Skeletal muscle tissue (tissue), 4 donors: ENCODE data around the gene GAS7. TPM values are rescaled to one million over a fixed set of nuclear protein-coding genes. Genes with fewer than 3 reads are reported as not detected.

Source experiments
- H3K27ac ChIP-seq: one replicate; pipeline ENCODE4 v1.7.0; 2013; ENCODE audit warnings: mild to moderate bottlenecking, low read depth, low read length, inconsistent platforms
- H3K27me3 ChIP-seq, 3 donors: one replicate each; pipeline ENCODE4 v1.7.0; 2013; ENCODE audit warnings: low read length in 3 of 3; ENCODE audit not compliant: control insufficient read depth in 3 of 3, insufficient read depth in 3 of 3
- H3K36me3 ChIP-seq, 3 donors: one replicate each; pipeline ENCODE4 v1.7.0; 2013; ENCODE audit warnings: low read length in 3 of 3; ENCODE audit not compliant: control insufficient read depth in 3 of 3, insufficient read depth in 3 of 3
- H3K4me1 ChIP-seq, 3 donors: one replicate each; pipeline ENCODE4 v1.7.0; 2013; ENCODE audit warnings: low read length in 3 of 3, mild to moderate bottlenecking in 3 of 3; ENCODE audit not compliant: control insufficient read depth in 3 of 3, insufficient read depth in 3 of 3
- H3K4me3 ChIP-seq, 3 donors: one replicate each; pipeline ENCODE4 v1.7.0; 2013; ENCODE audit warnings: low read length in 3 of 3
- H3K9ac ChIP-seq, 3 donors: one replicate each; pipeline ENCODE4 v1.7.0; 2013; ENCODE audit warnings: low read length in 3 of 3, mild to moderate bottlenecking in 3 of 3, moderate library complexity in 2 of 3, low read depth in 1 of 3
- H3K9me3 ChIP-seq, 3 donors: one replicate each; pipeline ENCODE4 v1.7.0; 2013; ENCODE audit warnings: low read length in 3 of 3; ENCODE audit not compliant: control insufficient read depth in 3 of 3
- total RNA-seq: library from RNA; depleted of rRNA; stranded (reverse); fragments of >200 nt; gene quantifications from one replicate; pipeline ENCODE4 v1.2.3, GENCODE V29; 2014
- donor health status: Osteomylitis.

GAS7 gene
- total RNA-seq, 1 donor from 2014 or later: 58.5 TPM

GRCh38 chr17:9986754-9987382 is 211.5 kb downstream of the GAS7 start:
- Histone ChIP-seq H3K27ac (no peak overlapping the region), H3K36me3 (no peaks in the 10 kb centered on the region), H3K4me1 (peaks cover 2 to 4% (median 3%) of the 10 kb centered on the region in 3 donors), H3K4me3 (no peak overlapping the region), H3K27me3 (peaks cover 0 to 3% (median 0%) of the 10 kb centered on the region in 3 donors), H3K9ac (no peak overlapping the region), H3K9me3 (no peaks in the 10 kb centered on the region)

GRCh38 chr17:9985646-9986045 is 212.8 kb downstream of the GAS7 start:
- Histone ChIP-seq H3K27me3 (peaks cover 0 to 3% (median 0%) of the 10 kb centered on the region in 3 donors), H3K27ac (no peak overlapping the region), H3K36me3 (peaks cover 0 to 3% (median 0%) of the 10 kb centered on the region in 3 donors), H3K4me3 (no peak overlapping the region), H3K4me1 (peaks cover 2 to 4% (median 3%) of the 10 kb centered on the region in 3 donors), H3K9ac (no peak overlapping the region), H3K9me3 (no peaks in the 10 kb centered on the region)

DNA sequence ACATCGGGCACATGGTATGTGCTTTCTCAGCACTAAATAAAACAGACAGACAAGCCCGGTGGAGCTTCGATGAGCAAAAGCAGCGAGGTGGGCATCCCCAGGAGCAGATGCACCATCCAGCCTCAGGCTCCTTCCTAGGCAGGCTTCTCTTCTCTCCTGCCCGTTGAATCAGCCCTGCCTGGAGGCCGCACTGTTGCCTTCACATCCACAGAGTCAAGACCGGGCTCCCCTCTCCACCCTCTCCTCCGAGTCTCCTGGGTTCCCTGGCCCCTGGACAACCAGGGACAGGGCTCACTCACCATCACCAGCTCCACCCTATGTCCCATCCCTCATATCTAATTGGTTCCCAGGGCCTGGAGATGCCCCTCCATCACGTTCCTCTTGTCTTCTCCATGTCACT is 213.6 kb downstream of the GAS7 start:
- Histone ChIP-seq H3K9ac (no peak overlapping the region), H3K4me1 (peaks cover 2 to 4% (median 3%) of the 10 kb centered on the region in 3 donors), H3K4me3 (no peak overlapping the region), H3K36me3 (peaks cover 0 to 3% (median 0%) of the 10 kb centered on the region in 3 donors), H3K27ac (no peak overlapping the region), H3K27me3 (peaks cover 0 to 3% (median 0%) of the 10 kb centered on the region in 3 donors), H3K9me3 (no peaks in the 10 kb centered on the region)

- no peak overlapping the region for H3K4me3 ChIP-seq
- no peaks in the 10 kb centered on the region for H3K9me3 ChIP-seq
- H3K4me1 ChIP-seq: peaks cover 0 to 4% (median 0%) of the 10 kb centered on the region in 3 donors
- H3K9ac ChIP-seq: no peak overlapping the region
- no peak overlapping the region for H3K27ac ChIP-seq
- H3K27me3 ChIP-seq: peaks cover 0 to 3% (median 0%) of the 10 kb centered on the region in 3 donors
- H3K36me3 ChIP-seq: peaks cover 0 to 3% (median 0%) of the 10 kb centered on the region in 3 donors
Measured at GRCh38 chr17:9982159-9982558, 216.2 kb downstream of the GAS7 start.

DNA sequence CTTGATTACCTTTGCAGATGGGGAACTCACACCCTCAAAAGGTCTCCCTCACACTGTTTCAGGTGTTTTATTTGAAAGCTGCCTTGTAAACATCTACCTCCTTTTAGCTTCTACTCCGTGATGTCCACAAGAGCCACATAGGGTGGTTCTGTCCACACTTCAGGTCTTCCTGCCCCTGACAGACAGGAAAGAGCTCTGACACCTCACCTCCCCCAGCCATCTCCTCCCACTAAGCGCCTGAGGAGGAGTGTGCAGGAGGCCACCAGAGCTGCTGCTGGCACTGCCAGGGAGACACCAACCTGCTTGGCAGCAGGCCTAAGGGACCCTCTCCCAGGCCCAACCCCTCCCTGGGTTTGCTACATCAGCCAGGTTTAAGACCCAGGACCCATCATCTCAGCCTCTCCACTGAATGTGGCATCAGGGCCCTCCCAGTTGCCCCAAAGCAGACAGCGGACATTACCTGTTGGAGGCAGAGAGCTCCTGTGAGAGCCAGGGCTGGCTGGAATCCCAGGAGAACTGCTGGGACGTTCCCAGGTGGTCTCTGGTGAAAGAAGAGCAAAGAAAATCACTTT is 217.0 kb downstream of the GAS7 start:
- Histone ChIP-seq H3K27ac (no peak overlapping the region), H3K4me1 (peaks cover 0 to 2% (median 0%) of the 10 kb centered on the region in 3 donors), H3K9ac (no peak overlapping the region), H3K27me3 (no peaks in the 10 kb centered on the region), H3K4me3 (no peak overlapping the region), H3K9me3 (no peaks in the 10 kb centered on the region), H3K36me3 (peaks cover 0 to 3% (median 0%) of the 10 kb centered on the region in 3 donors)

GRCh38 chr17:9979463-9979995 is 218.9 kb downstream of the GAS7 start:
- H3K9me3 ChIP-seq: no peaks in the 10 kb centered on the region
- H3K27me3 ChIP-seq: no peaks in the 10 kb centered on the region
- no peak overlapping the region for H3K27ac ChIP-seq
- H3K4me1 ChIP-seq: peaks cover 0 to 2% (median 0%) of the 10 kb centered on the region in 3 donors
- H3K4me3 ChIP-seq: no peak overlapping the region
- no peak overlapping the region for H3K9ac ChIP-seq
- peaks cover 0 to 3% (median 0%) of the 10 kb centered on the region in 3 donors for H3K36me3 ChIP-seq

GRCh38 chr17:9977180-9977575 is 221.2 kb downstream of the GAS7 start:
- no peaks in the 10 kb centered on the region for H3K9me3 ChIP-seq
- H3K27ac ChIP-seq: no peak overlapping the region
- no peaks in the 10 kb centered on the region for H3K27me3 ChIP-seq
- peaks cover under 1 to 3% (median 2%) of the 10 kb centered on the region in 3 donors for H3K4me1 ChIP-seq
- no peak overlapping the region for H3K4me3 ChIP-seq
- H3K36me3 ChIP-seq: peaks cover 0 to 3% (median 0%) of the 10 kb centered on the region in 3 donors
- no peak overlapping the region for H3K9ac ChIP-seq

DNA sequence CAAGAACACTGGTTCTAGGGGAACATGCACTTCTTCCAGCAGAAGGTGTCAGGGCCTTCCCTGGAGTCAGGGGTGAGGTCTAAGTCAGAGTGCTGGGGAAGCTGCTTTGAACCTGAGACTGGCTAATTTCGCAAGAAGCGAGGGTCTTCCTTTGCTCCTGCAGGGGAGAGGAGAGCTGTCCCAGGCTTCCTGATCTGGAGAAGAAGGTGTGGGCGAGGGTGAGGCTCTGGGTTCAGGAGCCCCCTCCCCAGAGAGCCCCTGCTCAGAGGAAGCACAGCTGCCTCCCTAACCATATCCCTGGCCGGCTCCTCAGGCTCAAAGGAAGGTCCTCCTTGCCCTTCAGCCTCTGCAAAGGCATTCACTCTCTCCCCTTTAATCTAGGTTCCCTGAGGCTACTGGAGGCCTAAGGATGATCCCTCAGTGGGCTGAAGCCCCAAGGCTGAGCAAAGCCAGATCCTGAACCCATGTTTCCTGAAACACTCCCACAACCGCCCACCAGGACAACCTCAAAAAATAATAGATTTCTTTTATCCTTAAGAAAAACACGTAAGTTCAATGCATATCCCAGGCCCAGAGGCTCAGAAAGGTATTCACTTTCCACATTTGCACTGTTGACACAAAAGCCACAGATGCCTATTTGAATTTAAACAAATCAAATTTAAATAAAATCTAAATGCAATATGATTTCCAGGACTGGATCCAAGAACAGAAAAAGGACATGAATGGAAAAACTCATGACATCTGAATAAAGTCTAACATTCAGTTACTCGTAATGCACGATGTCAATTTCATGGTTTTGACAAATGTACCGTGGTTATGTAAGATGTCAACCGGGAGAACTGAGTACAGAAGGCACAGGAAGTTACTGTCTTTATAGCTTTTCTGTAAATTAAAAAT is 221.9 kb downstream of the GAS7 start:
- H3K36me3 ChIP-seq: peaks cover 0 to 3% (median 0%) of the 10 kb centered on the region in 3 donors
- H3K4me1 ChIP-seq: peaks cover 5 to 7% (median 6%) of the 10 kb centered on the region in 3 donors
- no peaks in the 10 kb centered on the region for H3K9me3 ChIP-seq
- no peak overlapping the region for H3K27ac ChIP-seq
- no peak overlapping the region for H3K4me3 ChIP-seq
- H3K27me3 ChIP-seq: peaks cover 0 to 4% (median 0%) of the 10 kb centered on the region in 3 donors
- no peak overlapping the region for H3K9ac ChIP-seq

DNA sequence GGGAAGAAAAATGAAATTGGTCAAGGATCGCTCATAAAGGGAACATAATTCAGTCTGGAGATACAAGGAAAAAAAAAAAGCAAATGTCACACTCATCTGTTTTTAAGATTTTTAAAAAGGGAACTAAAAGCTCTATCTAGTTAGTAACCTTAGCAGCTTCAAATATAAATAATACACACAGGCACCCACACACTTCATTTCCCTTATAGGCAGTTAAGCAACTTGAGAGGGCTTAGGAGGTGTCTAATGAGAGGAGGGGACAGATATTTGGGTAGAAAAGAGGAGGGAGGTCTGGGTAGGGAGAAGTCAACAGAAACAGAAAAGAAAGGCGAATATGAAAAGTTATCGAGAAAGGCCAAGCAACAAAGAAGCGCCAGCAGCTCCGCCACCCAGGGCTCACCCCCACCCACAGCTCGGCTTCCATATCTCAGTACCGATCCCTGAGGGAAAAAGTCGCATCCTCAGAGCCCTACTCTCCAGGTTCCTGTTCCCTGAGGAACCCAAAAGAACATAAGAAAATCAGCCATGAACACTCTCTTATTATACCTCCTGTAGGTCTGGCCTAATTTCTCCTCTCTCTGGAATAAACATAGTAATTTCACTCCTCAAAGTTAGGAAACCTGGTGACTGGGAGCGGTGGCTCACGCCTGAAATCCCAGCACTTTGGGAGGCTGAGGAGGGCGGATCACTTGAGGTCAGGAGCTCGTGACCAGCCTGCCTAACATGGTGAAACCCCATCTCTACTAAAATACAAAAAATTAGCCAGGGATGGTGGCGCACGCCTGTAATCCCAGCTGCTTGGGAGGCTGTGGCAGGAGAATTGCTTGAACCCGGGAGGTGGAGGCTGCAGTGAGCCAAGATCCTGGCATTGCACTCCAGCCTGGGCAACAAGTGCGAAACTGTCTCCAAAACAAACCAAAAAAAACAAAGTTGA is 223.7 kb downstream of the GAS7 start:
- Histone ChIP-seq H3K27ac (peak overlapping the region; percentile 64), H3K27me3 (peaks cover 0 to 4% (median 4%) of the 10 kb centered on the region in 3 donors), H3K4me1 (peaks cover 5 to 8% (median 6%) of the 10 kb centered on the region in 3 donors), H3K9me3 (no peaks in the 10 kb centered on the region), H3K36me3 (no peaks in the 10 kb centered on the region), H3K9ac (no peak overlapping the region), H3K4me3 (no peak overlapping the region)
